Measurements from ENCODE around the gene CCDC191.

CCDC191 gene

GRCh38 chr3:114081037-114081436 is 24.7 kb upstream of the CCDC191 start:
- Histone ChIP-seq H3K4ac (ENCODE audit: low read depth, low read length) (no peak overlapping the region), H4K91ac (ENCODE audit: low read depth, low read length) (no peak overlapping the region), H3K9ac (ENCODE audit: low read length) (no peak overlapping the region), H3K23ac (ENCODE audit: low read length) (no peak overlapping the region), H2BK120ac (ENCODE audit: insufficient read depth, low read length, poor library complexity) (no peak overlapping the region), H3K14ac (ENCODE audit: low read length) (no peak overlapping the region), H3K4me1 (ENCODE audit: control insufficient read depth in 1 of 2, insufficient read depth in 2 of 2, low read length in 2 of 2) (no peaks in the 10 kb centered on the region), H3K27me3 (ENCODE audit: insufficient read depth, low read length) (no peaks in the 10 kb centered on the region), H3K4me3 (ENCODE audit: low read depth, low read length) (no peak overlapping the region), H3K4me2 (ENCODE audit: low read length) (no peak overlapping the region), H3K27ac (ENCODE audit: low read depth, low read length) (no peak overlapping the region), H3K9me3 (ENCODE audit: insufficient read depth, low read depth, low read length) (no peaks in the 10 kb centered on the region), H4K8ac (ENCODE audit: low read depth, low read length) (no peak overlapping the region), H2BK5ac (ENCODE audit: low read depth, low read length, poor library complexity) (no peak overlapping the region), H2AFZ (ENCODE audit: insufficient read depth, low read length, poor library complexity) (no peak overlapping the region), H3K79me1 (ENCODE audit: low read length) (no peaks in the 10 kb centered on the region), H3K79me2 (ENCODE audit: control insufficient read depth, insufficient read depth, low read length, poor library complexity) (no peaks in the 10 kb centered on the region), H3K18ac (ENCODE audit: low read length) (no peak overlapping the region), H2BK12ac (ENCODE audit: low read length) (no peak overlapping the region), H4K12ac (ENCODE audit: low read depth, low read length) (no peak overlapping the region), H2AK5ac (ENCODE audit: low read length) (no peak overlapping the region), H3K36me3 (ENCODE audit: control insufficient read depth in 1 of 2, insufficient read depth in 2 of 2, low read length in 2 of 2) (peaks cover 14 to 16% of the 10 kb centered on the region in 2 experiments)
- DNase-seq = no peak

DNA sequence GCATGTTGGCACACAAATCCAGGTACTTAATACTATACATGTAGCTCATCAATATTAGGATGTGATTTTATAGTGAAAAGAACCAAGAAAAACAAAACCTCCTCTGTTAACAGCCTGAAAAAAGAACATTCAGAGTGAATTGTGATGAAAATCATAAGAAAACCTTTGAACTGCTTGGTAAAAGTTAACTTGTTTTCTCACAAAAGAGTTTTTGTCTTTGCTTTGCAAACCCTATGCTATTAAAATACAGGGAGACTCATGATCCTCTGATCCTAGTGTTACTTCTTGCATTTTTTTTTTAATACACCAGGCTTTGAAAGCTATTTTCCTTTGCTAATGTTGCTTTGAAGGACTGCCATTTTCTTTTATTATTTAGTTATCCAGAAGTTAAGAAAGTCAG is 23.9 kb upstream of the CCDC191 start:
- Histone ChIP-seq H2AFZ (ENCODE audit: insufficient read depth, low read length, poor library complexity) (no peak overlapping the region), H3K36me3 (ENCODE audit: control insufficient read depth in 1 of 2, insufficient read depth in 2 of 2, low read length in 2 of 2) (peaks cover 15 to 16% of the 10 kb centered on the region in 2 experiments), H2AK5ac (ENCODE audit: low read length) (no peak overlapping the region), H3K4me1 (ENCODE audit: control insufficient read depth in 1 of 2, insufficient read depth in 2 of 2, low read length in 2 of 2) (no peaks in the 10 kb centered on the region), H3K23ac (ENCODE audit: low read length) (no peak overlapping the region), H3K4me3 (ENCODE audit: low read depth, low read length) (no peak overlapping the region), H3K27me3 (ENCODE audit: insufficient read depth, low read length) (no peaks in the 10 kb centered on the region), H3K18ac (ENCODE audit: low read length) (no peak overlapping the region), H3K9ac (ENCODE audit: low read length) (no peak overlapping the region), H4K12ac (ENCODE audit: low read depth, low read length) (no peak overlapping the region), H3K4ac (ENCODE audit: low read depth, low read length) (no peak overlapping the region), H2BK5ac (ENCODE audit: low read depth, low read length, poor library complexity) (no peak overlapping the region), H2BK120ac (ENCODE audit: insufficient read depth, low read length, poor library complexity) (no peak overlapping the region), H3K79me1 (ENCODE audit: low read length) (no peaks in the 10 kb centered on the region), H4K91ac (ENCODE audit: low read depth, low read length) (no peak overlapping the region), H3K79me2 (ENCODE audit: control insufficient read depth, insufficient read depth, low read length, poor library complexity) (no peaks in the 10 kb centered on the region), H2BK12ac (ENCODE audit: low read length) (no peak overlapping the region), H3K9me3 (ENCODE audit: insufficient read depth, low read depth, low read length) (no peaks in the 10 kb centered on the region), H3K27ac (ENCODE audit: low read depth, low read length) (no peak overlapping the region), H4K8ac (ENCODE audit: low read depth, low read length) (no peak overlapping the region), H3K4me2 (ENCODE audit: low read length) (no peak overlapping the region), H3K14ac (ENCODE audit: low read length) (no peak overlapping the region)
- no peak for DNase-seq

GRCh38 chr3:114079761-114080160 is 23.4 kb upstream of the CCDC191 start:
- H4K8ac ChIP-seq (ENCODE audit: low read depth, low read length) = no peak overlapping the region
- no peak overlapping the region for H2AFZ ChIP-seq (ENCODE audit: insufficient read depth, low read length, poor library complexity)
- no peak overlapping the region for H3K23ac ChIP-seq (ENCODE audit: low read length)
- no peaks in the 10 kb centered on the region for H3K27me3 ChIP-seq (ENCODE audit: insufficient read depth, low read length)
- no peaks in the 10 kb centered on the region for H3K79me1 ChIP-seq (ENCODE audit: low read length)
- no peak overlapping the region for H3K9ac ChIP-seq (ENCODE audit: low read length)
- H3K4me3 ChIP-seq (ENCODE audit: low read depth, low read length) = no peak overlapping the region
- no peak overlapping the region for H4K12ac ChIP-seq (ENCODE audit: low read depth, low read length)
- peaks cover 15 to 16% of the 10 kb centered on the region in 2 experiments for H3K36me3 ChIP-seq (ENCODE audit: control insufficient read depth in 1 of 2, insufficient read depth in 2 of 2, low read length in 2 of 2)
- H2AK5ac ChIP-seq (ENCODE audit: low read length) = no peak overlapping the region
- no peaks in the 10 kb centered on the region for H3K79me2 ChIP-seq (ENCODE audit: control insufficient read depth, insufficient read depth, low read length, poor library complexity)
- H2BK120ac ChIP-seq (ENCODE audit: insufficient read depth, low read length, poor library complexity) = no peak overlapping the region
- DNase-seq = no peak
- no peak overlapping the region for H3K14ac ChIP-seq (ENCODE audit: low read length)
- no peak overlapping the region for H4K91ac ChIP-seq (ENCODE audit: low read depth, low read length)
- no peak overlapping the region for H3K4me2 ChIP-seq (ENCODE audit: low read length)
- no peak overlapping the region for H2BK12ac ChIP-seq (ENCODE audit: low read length)
- no peak overlapping the region for H3K18ac ChIP-seq (ENCODE audit: low read length)
- no peaks in the 10 kb centered on the region for H3K4me1 ChIP-seq (ENCODE audit: control insufficient read depth in 1 of 2, insufficient read depth in 2 of 2, low read length in 2 of 2)
- H2BK5ac ChIP-seq (ENCODE audit: low read depth, low read length, poor library complexity) = no peak overlapping the region
- H3K9me3 ChIP-seq (ENCODE audit: insufficient read depth, low read depth, low read length) = no peaks in the 10 kb centered on the region
- no peak overlapping the region for H3K4ac ChIP-seq (ENCODE audit: low read depth, low read length)
- no peak overlapping the region for H3K27ac ChIP-seq (ENCODE audit: low read depth, low read length)
- no CpG with 5 or more reads among the region's 5 CpGs for WGBS (ENCODE audit: extremely low coverage, insufficient coverage, insufficient read length)

DNA sequence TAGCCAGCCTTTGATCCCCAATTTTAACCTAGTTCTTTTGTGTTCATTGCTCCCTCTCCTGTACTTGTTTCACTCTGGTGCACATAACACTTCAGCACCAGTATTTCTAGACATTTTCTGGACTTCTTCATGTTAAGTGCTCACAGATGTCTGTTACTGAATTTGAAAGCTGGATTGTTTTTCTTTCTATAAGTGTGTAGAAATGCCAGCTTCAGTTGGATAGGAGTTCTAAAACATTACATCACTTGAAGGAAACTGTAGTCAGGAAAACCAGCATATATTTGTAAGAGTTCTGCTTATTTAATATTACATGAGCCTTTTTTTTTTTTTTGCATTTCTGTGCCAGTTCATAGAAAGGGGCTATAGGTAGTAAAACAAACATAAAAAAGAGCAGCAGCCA is 21.8 kb upstream of the CCDC191 start:
- Histone ChIP-seq H2BK120ac (ENCODE audit: insufficient read depth, low read length, poor library complexity) (no peak overlapping the region), H3K4me3 (ENCODE audit: low read depth, low read length) (no peak overlapping the region), H2BK12ac (ENCODE audit: low read length) (no peak overlapping the region), H2AFZ (ENCODE audit: insufficient read depth, low read length, poor library complexity) (no peak overlapping the region), H3K79me1 (ENCODE audit: low read length) (no peaks in the 10 kb centered on the region), H3K79me2 (ENCODE audit: control insufficient read depth, insufficient read depth, low read length, poor library complexity) (no peaks in the 10 kb centered on the region), H3K9me3 (ENCODE audit: insufficient read depth, low read depth, low read length) (no peaks in the 10 kb centered on the region), H4K91ac (ENCODE audit: low read depth, low read length) (no peak overlapping the region), H2BK5ac (ENCODE audit: low read depth, low read length, poor library complexity) (no peak overlapping the region), H2AK5ac (ENCODE audit: low read length) (no peak overlapping the region), H3K27ac (ENCODE audit: low read depth, low read length) (no peak overlapping the region), H4K12ac (ENCODE audit: low read depth, low read length) (no peak overlapping the region), H3K14ac (ENCODE audit: low read length) (no peak overlapping the region), H3K4ac (ENCODE audit: low read depth, low read length) (no peak overlapping the region), H3K4me2 (ENCODE audit: low read length) (no peak overlapping the region), H3K18ac (ENCODE audit: low read length) (no peak overlapping the region), H3K4me1 (ENCODE audit: control insufficient read depth in 1 of 2, insufficient read depth in 2 of 2, low read length in 2 of 2) (no peaks in the 10 kb centered on the region), H4K8ac (ENCODE audit: low read depth, low read length) (no peak overlapping the region), H3K23ac (ENCODE audit: low read length) (no peak overlapping the region), H3K36me3 (ENCODE audit: control insufficient read depth in 1 of 2, insufficient read depth in 2 of 2, low read length in 2 of 2) (peaks cover 17 to 23% of the 10 kb centered on the region in 2 experiments), H3K27me3 (ENCODE audit: insufficient read depth, low read length) (no peaks in the 10 kb centered on the region), H3K9ac (ENCODE audit: low read length) (no peak overlapping the region)
- DNase-seq = no peak

GRCh38 chr3:114076711-114077110 is 20.4 kb upstream of the CCDC191 start:
- Histone ChIP-seq H3K27ac (ENCODE audit: low read depth, low read length) (no peak overlapping the region), H4K8ac (ENCODE audit: low read depth, low read length) (no peak overlapping the region), H2AFZ (ENCODE audit: insufficient read depth, low read length, poor library complexity) (no peak overlapping the region), H3K18ac (ENCODE audit: low read length) (no peak overlapping the region), H2BK5ac (ENCODE audit: low read depth, low read length, poor library complexity) (no peak overlapping the region), H3K23ac (ENCODE audit: low read length) (no peak overlapping the region), H2AK5ac (ENCODE audit: low read length) (no peak overlapping the region), H3K4me3 (ENCODE audit: low read depth, low read length) (no peak overlapping the region), H4K91ac (ENCODE audit: low read depth, low read length) (no peak overlapping the region), H3K9ac (ENCODE audit: low read length) (no peak overlapping the region), H3K27me3 (ENCODE audit: insufficient read depth, low read length) (no peaks in the 10 kb centered on the region), H2BK120ac (ENCODE audit: insufficient read depth, low read length, poor library complexity) (no peak overlapping the region), H2BK12ac (ENCODE audit: low read length) (no peak overlapping the region), H3K14ac (ENCODE audit: low read length) (no peak overlapping the region), H4K12ac (ENCODE audit: low read depth, low read length) (no peak overlapping the region), H3K9me3 (ENCODE audit: insufficient read depth, low read depth, low read length) (no peaks in the 10 kb centered on the region), H3K79me1 (ENCODE audit: low read length) (no peaks in the 10 kb centered on the region), H3K4ac (ENCODE audit: low read depth, low read length) (no peak overlapping the region), H3K79me2 (ENCODE audit: control insufficient read depth, insufficient read depth, low read length, poor library complexity) (no peaks in the 10 kb centered on the region), H3K36me3 (ENCODE audit: control insufficient read depth in 1 of 2, insufficient read depth in 2 of 2, low read length in 2 of 2) (peaks cover 19 to 24% of the 10 kb centered on the region in 2 experiments), H3K4me2 (ENCODE audit: low read length) (no peak overlapping the region), H3K4me1 (ENCODE audit: control insufficient read depth in 1 of 2, insufficient read depth in 2 of 2, low read length in 2 of 2) (no peaks in the 10 kb centered on the region)
- WGBS (ENCODE audit: extremely low coverage, insufficient coverage, insufficient read length) = no CpG with 5 or more reads among the region's 6 CpGs
- no peak for DNase-seq
